PC-9 (cell line): ENCODE data around the gene FAM3D. TPM values are rescaled to one million over a fixed set of nuclear protein-coding genes. Genes with fewer than 3 reads are reported as not detected.

Source experiments
- BruUV-seq: library from RNA; stranded (reverse); fragments of 400-500 nt; replicated peaks from 2 replicates; lab custom pipeline; 2021; lab: Mats Ljungman, UMichigan
- CTCF ChIA-PET: fragments of 300-600 bp; sonication (Branson Sonifier 250); formaldehyde crosslinking; loops from one replicate; lab custom pipeline; 2022; ENCODE audit warnings: antibody characterized with exemption; lab: Charles Lee
- POLR2A ChIA-PET: fragments of 300-600 bp; sonication (Branson Sonifier 250); formaldehyde crosslinking; loops from one replicate; lab custom pipeline; 2022; ENCODE audit warnings: antibody characterized with exemption; ENCODE audit not compliant: unreplicated experiment; lab: Charles Lee
- DNase-seq, 2 experiments: peaks; one replicate each; pipeline versions ENCODE4 v3.0.0 to v3.0.0-alpha.2; 2015 to 2022; ENCODE audit warnings: mixed read lengths in 1 of 2
- H2AFZ ChIP-seq: fragments of 200-600 bp; sonication (generic); 2 replicates; pipeline ENCODE4 v1.8.1; 2017; ENCODE audit warnings: antibody characterized with exemption
- H3F3A ChIP-seq: fragments of 200-600 bp; sonication (generic); 2 replicates; pipeline ENCODE4 v1.8.1; 2017; ENCODE audit warnings: antibody characterized with exemption, mild to moderate bottlenecking, low read depth; ENCODE audit not compliant: insufficient read depth
- H3K27ac ChIP-seq: fragments of 200-600 bp; sonication (generic); 2 replicates; pipeline ENCODE4 v1.6.1; 2016; ENCODE audit warnings: mixed run types
- H3K27me3 ChIP-seq: fragments of 200-600 bp; sonication (generic); 2 replicates; pipeline ENCODE4 v1.6.1; 2016; ENCODE audit warnings: low read depth, mixed run types; ENCODE audit not compliant: insufficient read depth
- H3K36me3 ChIP-seq: fragments of 200-600 bp; sonication (generic); 2 replicates; pipeline ENCODE4 v1.6.1; 2016; ENCODE audit warnings: low read depth, mixed run types
- H3K4me1 ChIP-seq: fragments of 200-600 bp; sonication (generic); replicated peaks from 2 replicates; pipeline ENCODE4 v1.6.1; 2016; ENCODE audit warnings: mixed run types; ENCODE audit not compliant: insufficient read depth
- H3K4me2 ChIP-seq: fragments of 200-600 bp; sonication (generic); 2 replicates; pipeline ENCODE4 v1.6.1; 2017; ENCODE audit warnings: mixed run types
- H3K4me3 ChIP-seq: fragments of 200-600 bp; sonication (generic); 2 replicates; pipeline ENCODE4 v1.6.1; 2016; ENCODE audit warnings: mixed run types
- H3K79me2 ChIP-seq: fragments of 200-600 bp; sonication (generic); 2 replicates; pipeline ENCODE4 v1.6.1; 2017; ENCODE audit warnings: low read depth, mixed run types
- H3K9me2 ChIP-seq: fragments of 200-600 bp; sonication (generic); 2 replicates; pipeline ENCODE4 v1.8.1; 2017; ENCODE audit warnings: mild to moderate bottlenecking; ENCODE audit not compliant: insufficient read depth
- H3K9me3 ChIP-seq: fragments of 200-600 bp; sonication (generic); 2 replicates; pipeline ENCODE4 v1.8.1; 2016; ENCODE audit warnings: low read depth; ENCODE audit not compliant: insufficient read depth
- H4K20me1 ChIP-seq: fragments of 200-600 bp; sonication (generic); 2 replicates; pipeline ENCODE4 v1.8.1; 2017; ENCODE audit not compliant: insufficient read depth
- CTCF ChIP-seq: fragments of 200-600 bp; sonication (generic); conservative IDR thresholded peaks from 2 replicates; pipeline ENCODE4 v1.6.1; 2017; ENCODE audit warnings: mixed run types, antibody characterized with exemption, mild to moderate bottlenecking, moderate library complexity
- EZH2 ChIP-seq: fragments of 200-600 bp; sonication (generic); IDR thresholded peaks from 2 replicates; pipeline ENCODE4 v1.8.0; 2017; ENCODE audit warnings: antibody characterized with exemption, low read depth
- intact Hi-C: fragments of 100-400 bp; cut with micrococcal nuclease; formaldehyde crosslinking; loops from one replicate; pipeline ENCODE4 v1.10.0; 2022; ENCODE audit not compliant: unreplicated experiment
- total RNA-seq: library from RNA; stranded (reverse); gene quantifications from 2 replicates; pipeline ENCODE4 v1.2.3, GENCODE V29; 2021

The FAM3D gene
- total RNA-seq, 1 experiment from 2014 or later, result not detected

- POLR2A ChIA-PET, result no interaction called here
- Histone ChIP-seq H3K27ac (no peak overlapping the region), H3K9me2 (no peaks in the 10 kb centered on the region), H2AFZ (no peak overlapping the region), H3K4me1 (no peaks in the 10 kb centered on the region), H3K4me2 (no peak overlapping the region), H3K9me3 (no peaks in the 10 kb centered on the region), H4K20me1 (no peaks in the 10 kb centered on the region), H3K36me3 (no peaks in the 10 kb centered on the region), H3K4me3 (no peak overlapping the region), H3K79me2 (no peaks in the 10 kb centered on the region), H3K27me3 (peaks cover 42% of the 10 kb centered on the region), H3F3A (no peaks in the 10 kb centered on the region)
- TF ChIP-seq EZH2 (no peak), CTCF (no peak)
- no peak for DNase-seq
- BruUV-seq, result no TSS peak
- intact Hi-C loops, result no loop called here
- CTCF ChIA-PET, result no interaction called here
Observed at GRCh38 chr3:58667704-58668103, 1.1 kb upstream of the FAM3D start.

- H4K20me1 ChIP-seq, result no peaks in the 10 kb centered on the region
- POLR2A ChIA-PET, result no interaction called here
- no peaks in the 10 kb centered on the region for H3K36me3 ChIP-seq
- no peaks in the 10 kb centered on the region for H3K79me2 ChIP-seq
- no peak overlapping the region for H2AFZ ChIP-seq
- H3K9me2 ChIP-seq, result no peaks in the 10 kb centered on the region
- H3K4me3 ChIP-seq, result no peak overlapping the region
- CTCF ChIA-PET, result no interaction called here
- intact Hi-C loops, result no loop called here
- no peak for DNase-seq
- H3K4me2 ChIP-seq, result no peak overlapping the region
- no peak for TF ChIP-seq CTCF
- TF ChIP-seq EZH2, result no peak
- peaks cover 37% of the 10 kb centered on the region for H3K27me3 ChIP-seq
- no peaks in the 10 kb centered on the region for H3K4me1 ChIP-seq
- H3F3A ChIP-seq, result no peaks in the 10 kb centered on the region
- BruUV-seq, result no TSS peak
- no peaks in the 10 kb centered on the region for H3K9me3 ChIP-seq
- no peak overlapping the region for H3K27ac ChIP-seq
Observed at GRCh38 chr3:58667229-58667628, 655 bp upstream of the FAM3D start.

GRCh38 chr3:58665405-58665804 is 1.2 kb downstream of the FAM3D start:
- Histone ChIP-seq H3K79me2 (no peaks in the 10 kb centered on the region), H4K20me1 (no peaks in the 10 kb centered on the region), H3F3A (no peaks in the 10 kb centered on the region), H3K27ac (no peak overlapping the region), H3K36me3 (no peaks in the 10 kb centered on the region), H3K9me3 (no peaks in the 10 kb centered on the region), H3K4me3 (no peak overlapping the region), H2AFZ (no peak overlapping the region), H3K4me2 (no peak overlapping the region), H3K4me1 (no peaks in the 10 kb centered on the region), H3K27me3 (peaks cover 22% of the 10 kb centered on the region; the same call in 1 of the 2 replicates), H3K9me2 (no peaks in the 10 kb centered on the region)
- TF ChIP-seq CTCF, result no peak
- no peak for TF ChIP-seq EZH2
- DNase-seq, result no peak
- BruUV-seq, result no TSS peak
- POLR2A ChIA-PET, result interaction anchor here (0.8 kb wide), 1 partner anchor 50 kb away, joined by 5 read pairs; no protein-coding TSS in a partner anchor
- CTCF ChIA-PET, result no interaction called here
- intact Hi-C loops, result no loop called here
